AG10803 (cell line): ENCODE data around the gene GDF15.
"Not testable (repeated sequence)": the region's sequence is repeated elsewhere in the genome, so short reads cannot be mapped to it uniquely, and the experiment has no call there.

Experiments used
- DNase-seq: peaks from one replicate; pipeline ENCODE4 v3.0.0; 2010; ENCODE audit warnings: low read depth
- H3K4me3 ChIP-seq: 2 replicates; pipeline ENCODE4 v1.5.1; 2011; ENCODE audit warnings: mild to moderate bottlenecking, low read length, control low read depth
- TF ChIP-seq, protein P1 (sequence below): conservative IDR thresholded peaks from 2 replicates; pipeline ENCODE4 v1.5.1; 2011; ENCODE audit warnings: mild to moderate bottlenecking, low read length, control low read depth, inconsistent platforms

Gene GDF15

DNA sequence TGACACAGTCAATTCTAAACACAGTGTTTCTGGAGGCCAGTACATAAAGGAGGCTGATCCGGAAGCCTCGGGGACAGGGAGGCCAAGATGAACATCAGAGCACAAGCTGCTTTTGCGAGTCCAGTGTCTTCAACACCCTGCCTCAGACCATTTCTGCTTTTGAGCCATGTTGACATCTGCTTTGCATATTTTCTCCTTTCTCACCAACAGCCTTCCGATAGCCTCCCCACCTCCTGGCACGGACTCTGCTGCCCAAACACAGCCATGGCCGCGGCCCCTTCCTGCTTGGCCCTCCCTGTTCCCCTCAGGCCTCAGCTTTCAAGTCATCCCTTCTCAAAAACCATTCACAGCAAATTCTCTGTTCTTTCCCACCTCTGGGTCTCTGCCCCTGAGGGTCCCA, 7.9 kb downstream of the GDF15 start:
- TF ChIP-seq, protein P1, sequence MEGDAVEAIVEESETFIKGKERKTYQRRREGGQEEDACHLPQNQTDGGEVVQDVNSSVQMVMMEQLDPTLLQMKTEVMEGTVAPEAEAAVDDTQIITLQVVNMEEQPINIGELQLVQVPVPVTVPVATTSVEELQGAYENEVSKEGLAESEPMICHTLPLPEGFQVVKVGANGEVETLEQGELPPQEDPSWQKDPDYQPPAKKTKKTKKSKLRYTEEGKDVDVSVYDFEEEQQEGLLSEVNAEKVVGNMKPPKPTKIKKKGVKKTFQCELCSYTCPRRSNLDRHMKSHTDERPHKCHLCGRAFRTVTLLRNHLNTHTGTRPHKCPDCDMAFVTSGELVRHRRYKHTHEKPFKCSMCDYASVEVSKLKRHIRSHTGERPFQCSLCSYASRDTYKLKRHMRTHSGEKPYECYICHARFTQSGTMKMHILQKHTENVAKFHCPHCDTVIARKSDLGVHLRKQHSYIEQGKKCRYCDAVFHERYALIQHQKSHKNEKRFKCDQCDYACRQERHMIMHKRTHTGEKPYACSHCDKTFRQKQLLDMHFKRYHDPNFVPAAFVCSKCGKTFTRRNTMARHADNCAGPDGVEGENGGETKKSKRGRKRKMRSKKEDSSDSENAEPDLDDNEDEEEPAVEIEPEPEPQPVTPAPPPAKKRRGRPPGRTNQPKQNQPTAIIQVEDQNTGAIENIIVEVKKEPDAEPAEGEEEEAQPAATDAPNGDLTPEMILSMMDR = no peak
- H3K4me3 ChIP-seq = no peak overlapping the region
- no peak for DNase-seq

DNA sequence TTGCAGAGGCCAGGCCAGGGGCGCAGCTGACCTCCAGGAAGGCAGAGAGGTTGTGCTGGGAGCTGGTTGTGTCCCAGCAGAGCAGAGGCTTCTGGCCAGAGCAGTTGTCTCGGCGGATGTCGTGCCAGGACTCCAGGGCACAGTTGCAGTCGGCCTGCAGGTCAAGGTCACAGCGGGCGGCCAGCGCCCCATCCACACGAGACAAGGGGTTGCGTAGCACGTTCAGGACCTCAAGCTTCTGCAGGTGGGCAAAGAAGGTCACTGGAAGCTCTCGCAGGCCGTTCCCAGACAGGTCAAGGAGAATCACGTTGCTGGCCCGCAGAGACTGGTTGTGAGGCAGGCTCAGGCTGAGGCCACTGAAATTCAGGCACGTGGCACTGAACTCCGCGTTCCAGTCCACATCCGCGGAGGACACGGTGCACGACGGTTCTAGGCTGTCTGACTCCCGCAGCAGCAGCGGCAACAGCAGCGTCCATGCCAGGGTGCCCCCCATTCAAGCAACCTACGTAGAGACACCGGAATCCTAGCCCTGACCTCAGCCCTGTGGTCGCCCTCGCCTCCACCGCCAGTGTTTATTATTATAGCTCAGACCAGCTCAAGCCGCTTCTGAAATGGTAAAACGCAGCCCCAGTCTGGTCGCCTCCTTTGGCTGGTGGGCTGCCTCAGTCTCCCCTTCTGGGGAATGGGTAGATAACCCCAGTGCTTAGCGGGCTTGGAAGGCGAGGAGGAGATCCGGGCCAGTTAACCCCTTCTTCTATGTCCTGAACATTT, 10.7 kb downstream of the GDF15 start:
- no peak for DNase-seq
- TF ChIP-seq, protein P1 = no peak
- H3K4me3 ChIP-seq = no peak overlapping the region

- DNase-seq = no peak
- H3K4me3 ChIP-seq = no peak within 1 kb of the TSS
- TF ChIP-seq, protein P1 = no peak
Observed at GRCh38 chr19:18397242-18398202, 11.6 kb downstream of the GDF15 start, which contains the start of gene LRRC25. Gene LRRC25 (minus strand): TSS chr19:18397622. CDS start chr19:18396963, 659 bp downstream.

GRCh38 chr19:18399008-18399407, 13.1 kb downstream of the GDF15 start:
- no peak overlapping the region for H3K4me3 ChIP-seq
- DNase-seq = peak; percentile 73
- TF ChIP-seq, protein P1 = no peak

- DNase-seq = peak; percentile 82
Observed at GRCh38 chr19:18401580-18402112, 15.7 kb downstream of the GDF15 start.

DNA sequence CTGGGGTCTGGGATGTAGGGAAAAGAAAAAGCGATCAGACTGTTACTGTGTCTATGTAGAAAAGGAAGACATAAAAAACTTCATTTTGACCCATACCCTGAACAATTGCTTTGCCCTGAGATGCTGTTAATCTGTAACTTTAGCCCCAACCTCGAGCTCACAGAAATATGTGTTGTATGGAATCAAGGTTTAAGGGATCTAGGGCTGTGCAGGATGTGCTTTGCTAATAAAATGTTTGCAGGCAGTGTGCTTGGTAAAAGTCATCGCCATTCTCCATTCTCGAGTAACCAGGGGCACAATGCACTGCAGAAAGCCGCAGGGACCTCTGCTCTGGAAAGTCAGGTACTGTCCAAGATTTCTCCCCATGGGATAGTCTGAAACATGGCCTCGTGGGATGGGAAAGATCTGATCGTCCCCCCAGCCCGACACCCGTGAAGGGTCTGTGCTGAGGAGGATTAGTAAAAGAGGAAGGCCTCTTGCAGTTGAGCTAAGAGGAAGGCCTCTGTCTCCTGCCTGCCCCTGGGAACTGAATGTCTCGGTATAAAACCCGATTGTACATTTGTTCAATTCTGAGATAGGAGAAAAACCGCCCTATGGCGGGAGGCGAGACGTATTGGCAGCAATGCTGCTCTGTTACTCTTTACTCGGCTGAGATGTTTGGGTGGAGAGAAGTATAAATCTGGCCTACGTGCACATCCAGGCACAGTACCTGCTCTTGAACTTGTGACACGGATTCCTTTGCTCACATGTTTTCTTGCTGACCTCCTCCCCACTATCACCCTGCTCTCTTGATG, 16.7 kb downstream of the GDF15 start:
- H3K4me3 ChIP-seq, DNase-seq: not testable (repeated sequence)

More at GRCh38 chr19:18401580-18402112, 15.7 kb downstream of the GDF15 start:
- TF ChIP-seq, protein P1 = peak; percentile 66
- H3K4me3 ChIP-seq = no peak overlapping the region

- DNase-seq, H3K4me3 ChIP-seq: not testable (repeated sequence)
Observed at GRCh38 chr19:18405754-18406153, 19.8 kb downstream of the GDF15 start.
